Pancreas (tissue), 10 donors: ENCODE results near the gene RBM19. TPM values are rescaled to one million over a fixed set of nuclear protein-coding genes. Genes with fewer than 3 reads are reported as not detected.

ENCODE experiments used
- ATAC-seq, 4 donors: fragments of 200-7000 bp; cut with Tn5 transposase; one replicate each; pipeline versions ENCODE4 v1.8.0 to v1.9.1; 2020; ENCODE audit warnings: mild to moderate bottlenecking in 4 of 4, moderate library complexity in 4 of 4
- DNase-seq, 6 donors: peaks; one replicate each; pipeline ENCODE4 v3.0.0-alpha.2; 2020
- FAIRE-seq: peaks from 2 replicates; lab custom pipeline; 2012; peaks lifted over from hg19 to GRCh38; lab: Jason Lieb, UNC
- H3K27ac ChIP-seq, 4 donors: fragments of 200-600 bp; sonication (generic); 1 replicate in 3 of 4; 2 replicates in 1 of 4; pipeline versions ENCODE4 v1.5.0 to v1.8.0; 2020
- H3K27me3 ChIP-seq, 4 donors: fragments of 200-600 bp; one replicate each; pipeline ENCODE4 v1.8.0; 2021
- H3K36me3 ChIP-seq, 3 donors: fragments of 200-600 bp; sonication (generic) in 1 of 3; one replicate each; pipeline versions ENCODE4 v1.5.0 to v1.8.0; 2020 to 2021
- H3K4me1 ChIP-seq, 3 donors: fragments of 200-600 bp; one replicate each; pipeline ENCODE4 v1.8.0; 2021
- H3K4me3 ChIP-seq, 4 donors: fragments of 200-600 bp; sonication (generic) in 2 of 4; one replicate each; pipeline versions ENCODE4 v1.5.0 to v1.8.0; 2020 to 2021
- H3K9me3 ChIP-seq, 4 donors: fragments of 200-600 bp; one replicate each; pipeline ENCODE4 v1.8.0; 2021
- CTCF ChIP-seq, 4 donors: fragments of 200-600 bp; sonication (generic) in 3 of 4; IDR thresholded peaks; one replicate each; pipeline versions ENCODE4 v1.5.0 to v1.8.0; 2021; ENCODE audit warnings: antibody characterized with exemption in 4 of 4
- WGBS, 2 donors: extraction: QIAGEN DNeasy Blood & Tissue Kit; methylation state at CpG; one replicate each; pipeline ENCODE4 v1.1.7; 2013; 5-methylcytosine and 5-hydroxymethylcytosine counted together
- intact Hi-C, 3 donors: fragments of 100-400 bp; cut with DNase I; formaldehyde crosslinking; loops; one replicate each; pipeline versions ENCODE4 v1.11.1 to v1.14.2; 2022
- polyA plus RNA-seq, 2 donors: library from polyadenylated mRNA; stranded (reverse); fragments of 200-250 nt; gene quantifications; one replicate each; pipeline ENCODE4 v1.2.3, GENCODE V29; 2013
- total RNA-seq, 6 donors: library from RNA; stranded (reverse); fragmentation: NEBNext Ultra II Directional in 4 of 6; extraction: Animal tissue kit (Norgen Biotek cat#: 25700) in 4 of 6; gene quantifications; one replicate each; pipeline versions ENCODE4 v1.2.1 to v1.2.4, GENCODE V29; 2021 to 2023
- donor health status: healthy with polysubstance abuse.
- donor health status: DM: no; HTN: no; CAD: no; lungs with moderate emphysema.
- donor health status: DM: no; HTN: no; CAD: no.
- donor health status: control.
- donor health status: control.
- donor health status: Bipolar disorder and iron deficiency.
- donor health status: DM: yes; HTN: yes; CAD: no.
- donor health status: DM: no; HTN: no; CAD: no.
- donor health status: DM: no; HTN: no; CAD: no.
- donor health status: DM: yes; HTN: yes; CAD: no.

The RBM19 gene
- total and polyA plus RNA-seq, 8 donors: 13.9 to 32.2 (median 15.8) TPM

GRCh38 chr12:113802966-113803758 is 163.0 kb downstream of the RBM19 start:
- peak in 1 of 6 donors; percentile 51 for DNase-seq
- no peak for FAIRE-seq
- TF ChIP-seq CTCF (IDR thresholded peaks at IDR 0.05): no peak
- Histone ChIP-seq H3K4me3 (no peak overlapping the region), H3K27ac (no peak overlapping the region), H3K27me3 (no peaks in the 10 kb centered on the region), H3K36me3 (no peaks in the 10 kb centered on the region), H3K4me1 (no peaks in the 10 kb centered on the region), H3K9me3 (no peaks in the 10 kb centered on the region)
- intact Hi-C loops: no loop called here
- ATAC-seq: no peak
- WGBS, 2 donors: 62 to 72% methylated on average over 21 to 22 of the region's 22 CpGs

GRCh38 chr12:113802000-113802749 is 163.9 kb downstream of the RBM19 start:
- no peaks in the 10 kb centered on the region for H3K27me3 ChIP-seq
- no peaks in the 10 kb centered on the region for H3K9me3 ChIP-seq
- FAIRE-seq: no peak
- no peak overlapping the region for H3K27ac ChIP-seq
- no peak for TF ChIP-seq CTCF (IDR thresholded peaks at IDR 0.05)
- WGBS, 2 donors: 81 to 86% methylated on average over 17 of the region's 17 CpGs
- no peaks in the 10 kb centered on the region for H3K36me3 ChIP-seq
- peak in 1 of 6 donors; percentile 26 for DNase-seq
- no peak for ATAC-seq
- no peak overlapping the region for H3K4me3 ChIP-seq
- no peaks in the 10 kb centered on the region for H3K4me1 ChIP-seq
- intact Hi-C loops: no loop called here

- no peak for TF ChIP-seq CTCF (IDR thresholded peaks at IDR 0.05)
- no peaks in the 10 kb centered on the region for H3K4me1 ChIP-seq
- DNase-seq (peak in 1 of 6 donors; percentile 19), ATAC-seq (no peak), FAIRE-seq (no peak)
- H3K4me3 ChIP-seq: no peak overlapping the region
- no peaks in the 10 kb centered on the region for H3K27me3 ChIP-seq
- no peaks in the 10 kb centered on the region for H3K36me3 ChIP-seq
- WGBS, 2 donors: 90 to 93% methylated on average over 12 of the region's 12 CpGs
- no peak overlapping the region for H3K27ac ChIP-seq
- intact Hi-C loops: no loop called here
- no peaks in the 10 kb centered on the region for H3K9me3 ChIP-seq
These were observed 165.9 kb downstream of the RBM19 start for GRCh38 chr12:113800201-113800600.

- Histone ChIP-seq H3K27ac (no peak overlapping the region), H3K36me3 (no peaks in the 10 kb centered on the region), H3K4me1 (no peaks in the 10 kb centered on the region), H3K27me3 (no peaks in the 10 kb centered on the region), H3K9me3 (no peaks in the 10 kb centered on the region), H3K4me3 (no peak overlapping the region)
- DNase-seq: peak in 1 of 6 donors; percentile 21
- no peak for FAIRE-seq
- intact Hi-C loops: no loop called here
- 85% methylated on average over 14 of the region's 14 CpGs for WGBS, 2 donors
- TF ChIP-seq CTCF (IDR thresholded peaks at IDR 0.05): no peak
- no peak for ATAC-seq
These were observed 167.6 kb downstream of the RBM19 start for GRCh38 chr12:113798552-113798951.

- no peak for DNase-seq
- no peaks in the 10 kb centered on the region for H3K36me3 ChIP-seq
- no peak overlapping the region for H3K27ac ChIP-seq
- ATAC-seq: no peak
- no peak for TF ChIP-seq CTCF (IDR thresholded peaks at IDR 0.05)
- H3K27me3 ChIP-seq: no peaks in the 10 kb centered on the region
- no peaks in the 10 kb centered on the region for H3K4me1 ChIP-seq
- intact Hi-C loops: no loop called here
- no peak for FAIRE-seq
- no peaks in the 10 kb centered on the region for H3K9me3 ChIP-seq
- no peak overlapping the region for H3K4me3 ChIP-seq
These were observed 168.6 kb downstream of the RBM19 start for GRCh38 chr12:113797535-113797868.
